ENCODE data around the gene HOXC11.
A peak's percentile ranks its signal among the peaks of the same experiment; 100 is the strongest.

The HOXC11 gene

GRCh38 chr12:53974084-53975063 is 1.4 kb downstream of the HOXC11 start, which contains the start of gene HOTAIR:
HOTAIR (minus strand) TSS chr12:53974954.
- DNase-seq (ENCODE audit: low read depth) = no peak

GRCh38 chr12:53975064-53975471 is 2.1 kb downstream of the HOXC11 start:
- DNase-seq (ENCODE audit: low read depth) = no peak

GRCh38 chr12:53975479-53976152 is 2.7 kb downstream of the HOXC11 start:
- DNase-seq (ENCODE audit: low read depth) = no peak

GRCh38 chr12:53976172-53976822 is 3.4 kb downstream of the HOXC11 start:
- no peak for DNase-seq (ENCODE audit: low read depth)

GRCh38 chr12:53976823-53977595 is 4.1 kb downstream of the HOXC11 start:
- DNase-seq (ENCODE audit: low read depth) = no peak

- no peak for DNase-seq (ENCODE audit: low read depth)
These were observed 4.9 kb downstream of the HOXC11 start for GRCh38 chr12:53977596-53978445.

GRCh38 chr12:53978477-53979356 is 5.8 kb downstream of the HOXC11 start:
- DNase-seq (ENCODE audit: low read depth) = no peak

GRCh38 chr12:53980104-53980801 is 7.3 kb downstream of the HOXC11 start:
- no peak for DNase-seq (ENCODE audit: low read depth)

GRCh38 chr12:53980802-53981496 is 8.0 kb downstream of the HOXC11 start:
- no peak for DNase-seq (ENCODE audit: low read depth)

GRCh38 chr12:53981634-53982565 is 9.0 kb downstream of the HOXC11 start:
- DNase-seq (ENCODE audit: low read depth) = no peak

GRCh38 chr12:53982648-53983567 is 10.0 kb downstream of the HOXC11 start:
- DNase-seq (ENCODE audit: low read depth) = no peak

GRCh38 chr12:53983568-53983949 is 10.6 kb downstream of the HOXC11 start:
- no peak for DNase-seq (ENCODE audit: low read depth)

GRCh38 chr12:53983950-53984572 is 11.1 kb downstream of the HOXC11 start:
- DNase-seq (ENCODE audit: low read depth) = no peak

GRCh38 chr12:53984901-53985691 is 12.2 kb downstream of the HOXC11 start, which contains the start of gene HOXC10:
HOXC10 (plus strand) TSS chr12:53985146; CDS start chr12:53985260, 114 bp downstream.
- DNase-seq (ENCODE audit: low read depth) = peak; percentile 47

- DNase-seq (ENCODE audit: low read depth) = no peak
These were observed 12.7 kb downstream of the HOXC11 start for GRCh38 chr12:53985692-53985993.
